GM12892 (cell line): Measurements from ENCODE around the gene ANOS1. TPM values are rescaled to one million over a fixed set of nuclear protein-coding genes. Genes with fewer than 3 reads are reported as not detected.
"Not testable (repeated sequence)": the region's sequence is repeated elsewhere in the genome, so short reads cannot be mapped to it uniquely, and the experiment has no call there.

Source experiments
- DNase-seq: peaks from one replicate; pipeline ENCODE4 v3.0.0; 2011; ENCODE audit not compliant: insufficient read length
- FAIRE-seq: peaks from 2 replicates; lab custom pipeline; 2011; peaks lifted over from hg19 to GRCh38; lab: Jason Lieb, UNC
- POLR2A ChIP-seq: IDR thresholded peaks from 2 replicates; pipeline ENCODE4 v1.6.1; 2011; ENCODE audit warnings: low read depth, low read length, control low read depth
- POLR2AphosphoS5 ChIP-seq: IDR thresholded peaks from 2 replicates; pipeline ENCODE4 v1.6.1; 2011; ENCODE audit warnings: low read depth, low read length, control low read depth
- TAF1 ChIP-seq: IDR thresholded peaks from 2 replicates; pipeline ENCODE4 v1.6.1; 2011; ENCODE audit warnings: low read depth, mild to moderate bottlenecking, control low read depth, low read length, borderline replicate concordance
- polyA plus RNA-seq: library from polyadenylated mRNA; unstranded; fragments of >200 nt; gene quantifications from one replicate; pipeline ENCODE4 v1.2.1, GENCODE V29; 2012; ENCODE audit warnings: missing spikeins, inconsistent platforms; ENCODE audit not compliant: missing spikeins

Gene ANOS1
- not detected for polyA plus RNA-seq

DNA sequence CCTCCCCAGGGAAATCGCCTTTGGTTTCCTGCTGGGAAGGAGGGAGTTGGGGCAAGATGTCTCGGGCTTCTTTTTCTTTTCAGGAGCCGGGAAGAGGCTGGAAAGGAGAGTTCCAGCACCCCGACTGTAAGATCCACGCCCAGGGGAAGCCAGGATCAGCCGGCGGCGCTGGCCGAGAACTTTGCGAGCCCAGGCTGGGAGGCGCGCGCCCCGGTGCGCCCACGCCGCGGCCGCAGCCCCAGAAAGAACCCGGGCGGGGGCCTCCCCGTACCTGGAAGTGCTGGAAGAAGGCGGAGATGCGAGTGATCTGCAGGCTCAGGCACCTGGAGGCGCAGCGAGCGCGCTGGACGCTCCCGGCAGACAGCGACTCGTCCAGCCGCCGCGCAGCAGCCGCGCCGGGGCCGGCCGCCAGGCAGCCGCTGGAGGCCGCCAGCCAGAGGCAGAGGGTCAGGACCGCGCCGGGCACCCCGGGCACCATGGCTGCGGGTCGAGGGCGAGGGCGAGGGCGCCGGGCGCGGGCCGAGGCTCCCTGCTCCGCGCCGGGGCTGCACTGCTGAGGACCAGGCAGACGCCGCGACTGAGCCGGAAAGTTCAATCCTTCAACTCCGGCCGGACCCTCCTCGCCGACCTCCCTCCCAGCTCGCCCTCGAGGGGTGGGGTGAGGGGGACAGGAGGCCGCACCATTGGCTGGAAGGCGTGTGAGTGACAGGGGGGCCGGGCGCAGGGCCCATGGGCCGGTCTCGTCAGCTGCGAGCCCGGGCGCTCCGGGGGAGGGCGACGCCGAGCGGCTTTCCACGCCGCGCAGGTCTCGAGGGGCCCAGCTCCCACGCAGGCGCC is at the start of gene ANOS1:
ANOS1 (minus strand) TSS at position 579 of the 837 bp plus-strand sequence; CDS start at position 478, 101 bp downstream.
- TF ChIP-seq POLR2A (no peak), POLR2AphosphoS5 (no peak), TAF1 (no peak)
- no peak for DNase-seq
- FAIRE-seq: no peak

DNA sequence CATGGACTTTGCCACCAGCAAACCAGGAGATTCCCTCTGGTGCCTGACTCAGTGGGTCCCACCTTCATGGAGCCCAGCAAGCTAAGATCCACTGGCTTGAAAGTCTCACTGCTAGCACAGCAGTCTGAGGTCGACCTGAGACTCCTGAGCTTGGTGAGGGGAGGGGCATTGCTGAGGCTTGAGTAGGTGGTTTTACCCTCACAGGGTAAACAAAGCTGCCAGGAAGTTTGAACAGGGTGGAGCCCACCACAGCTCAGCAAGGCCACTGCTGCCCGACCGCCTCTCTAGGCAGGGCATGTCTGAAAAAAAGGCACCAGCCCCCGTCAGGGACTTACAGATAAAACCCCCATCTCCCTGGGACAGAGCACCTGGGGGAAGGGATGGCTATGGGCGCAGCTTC is 41.2 kb upstream of the ANOS1 start:
- no peak for FAIRE-seq
- no peak for DNase-seq
- TF ChIP-seq POLR2A (no peak), TAF1 (no peak), POLR2AphosphoS5 (no peak)

DNA sequence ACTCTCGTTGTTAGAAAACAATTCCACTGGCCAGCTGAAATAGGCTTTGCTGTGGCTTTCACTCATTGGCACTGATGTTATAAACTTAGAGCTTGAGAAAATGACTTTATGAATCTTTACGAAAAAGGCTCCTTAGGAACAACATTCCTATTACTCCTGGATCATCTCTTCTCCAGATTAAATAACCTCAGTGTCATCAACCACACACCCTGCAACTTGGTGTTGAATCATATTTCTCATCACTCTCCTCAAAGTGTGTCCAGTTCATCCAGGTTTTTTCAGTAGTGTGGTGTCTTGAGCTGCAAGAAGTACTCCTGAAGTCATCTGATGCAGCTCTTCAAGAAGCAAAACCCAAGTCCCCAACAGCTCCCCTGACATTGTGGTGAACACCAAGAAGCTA is 28.1 kb upstream of the ANOS1 start:
- TF ChIP-seq POLR2A (no peak), POLR2AphosphoS5 (no peak), TAF1 (no peak)
- no peak for DNase-seq
- FAIRE-seq: no peak

DNA sequence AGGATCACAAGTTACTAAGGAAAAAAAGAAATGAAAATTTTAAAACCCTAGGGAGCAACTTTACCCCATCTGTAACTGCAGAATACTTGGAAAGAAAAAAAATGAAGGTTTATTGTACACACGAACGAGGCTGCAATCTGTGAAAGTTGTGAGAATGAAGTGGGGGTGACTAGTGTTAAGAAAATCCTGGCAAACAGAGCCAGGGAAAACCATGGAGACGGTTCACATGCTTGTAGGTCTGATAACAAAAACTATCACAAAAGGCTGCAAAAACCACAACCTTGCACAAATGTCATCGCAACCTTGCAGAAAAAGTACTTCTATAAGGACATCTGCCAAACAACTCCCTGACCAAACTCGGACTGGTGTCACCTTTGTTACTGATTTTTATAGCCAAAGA is 26.8 kb upstream of the ANOS1 start:
- not testable (repeated sequence) for DNase-seq, FAIRE-seq

DNA sequence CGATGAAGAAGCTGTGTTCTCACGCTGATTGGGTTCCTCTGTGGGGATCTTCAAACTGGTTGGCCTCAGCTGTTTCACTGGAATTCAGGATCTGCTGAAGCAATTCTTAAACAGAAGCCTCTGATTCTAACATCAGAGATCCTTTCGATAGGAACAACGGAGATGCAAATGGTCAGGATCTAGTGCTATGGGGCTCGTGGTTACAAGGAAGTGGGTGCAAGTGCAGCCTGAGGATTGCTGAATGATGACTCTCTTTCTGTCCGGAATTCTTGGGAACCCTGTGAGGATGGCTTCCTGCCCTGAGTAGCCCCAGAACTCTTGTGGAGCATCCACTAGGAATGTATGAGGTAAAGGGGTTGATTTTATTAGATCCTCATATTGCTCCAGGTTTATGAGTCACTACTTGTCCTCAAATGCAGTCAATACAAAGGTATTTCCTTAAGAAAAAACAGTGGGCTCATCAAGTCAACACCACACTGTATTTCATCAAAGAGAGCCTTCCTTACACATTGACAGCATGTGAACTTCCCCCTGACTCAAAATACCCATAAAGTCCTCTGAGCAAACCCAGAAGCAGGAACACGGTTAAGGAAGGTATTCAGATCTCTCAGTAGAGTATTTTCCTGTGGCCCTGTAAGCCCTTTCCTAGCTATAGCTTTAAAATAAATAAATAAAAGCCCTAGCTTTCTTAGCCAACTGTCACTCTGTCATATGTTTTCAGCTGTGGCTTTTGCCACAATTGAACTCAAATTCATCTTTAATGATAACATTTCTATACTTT is 25.9 kb upstream of the ANOS1 start:
- peak; percentile 33 for FAIRE-seq
- DNase-seq: not testable (repeated sequence)

DNA sequence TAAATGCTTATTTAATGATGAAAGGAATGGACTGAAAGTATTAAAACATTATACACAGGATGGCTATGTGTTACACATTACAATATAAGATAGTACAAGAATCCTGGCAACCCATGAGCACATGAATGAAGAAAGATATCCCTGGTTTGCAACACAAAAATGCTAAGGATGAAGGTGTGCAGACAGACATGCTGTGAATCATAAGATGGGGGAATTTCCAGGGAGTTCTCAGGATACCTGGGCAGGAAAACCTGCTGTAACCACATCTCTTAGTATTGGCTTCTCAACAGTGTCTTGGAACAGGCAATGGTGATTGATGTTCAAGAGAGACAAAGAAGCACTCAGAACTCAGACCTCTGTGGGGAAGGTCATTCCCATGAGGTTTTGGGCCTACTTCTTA is 23.9 kb upstream of the ANOS1 start:
- no peak for TF ChIP-seq POLR2A
- no peak for TF ChIP-seq TAF1
- TF ChIP-seq POLR2AphosphoS5: no peak
- FAIRE-seq: no peak
- no peak for DNase-seq

GRCh38 chrX:8755116-8755515 is 23.2 kb upstream of the ANOS1 start:
- DNase-seq (no peak), FAIRE-seq (no peak)
- TF ChIP-seq TAF1 (no peak), POLR2A (no peak), POLR2AphosphoS5 (no peak)

DNA sequence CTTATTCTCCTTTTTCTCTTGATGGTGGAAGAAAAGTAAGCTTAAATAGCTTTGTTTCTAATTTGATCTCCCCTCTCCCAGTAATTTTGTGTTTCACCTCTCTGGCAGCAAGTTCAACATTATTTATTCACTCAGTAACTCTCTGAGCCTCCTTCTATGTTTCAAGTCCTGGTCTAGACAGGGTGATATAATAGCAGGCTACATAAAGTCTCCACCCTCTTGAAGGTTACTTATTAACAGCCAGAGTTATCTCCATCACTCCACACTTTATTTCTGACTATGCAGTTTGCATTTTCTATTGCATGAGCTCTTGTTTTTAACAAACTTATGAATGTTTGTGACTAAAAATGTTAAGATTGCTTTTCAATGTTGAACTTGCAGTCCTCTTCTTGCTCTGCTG is 17.8 kb upstream of the ANOS1 start:
- FAIRE-seq: no peak
- no peak for DNase-seq
- TF ChIP-seq POLR2AphosphoS5: no peak

GRCh38 chrX:8748855-8749254 is 16.9 kb upstream of the ANOS1 start:
- TF ChIP-seq POLR2AphosphoS5: no peak
- no peak for TF ChIP-seq TAF1
- no peak for TF ChIP-seq POLR2A
- FAIRE-seq (peak; percentile 46), DNase-seq (no peak)

- no peak for TF ChIP-seq TAF1
- no peak for TF ChIP-seq POLR2A
- no peak for TF ChIP-seq POLR2AphosphoS5
- DNase-seq: no peak
- FAIRE-seq: peak; percentile 70
Measured at GRCh38 chrX:8743126-8743732, 11.3 kb upstream of the ANOS1 start.

GRCh38 chrX:8741981-8742380 is 10.0 kb upstream of the ANOS1 start:
- no peak for TF ChIP-seq POLR2AphosphoS5
- no peak for TF ChIP-seq POLR2A
- no peak for TF ChIP-seq TAF1
- FAIRE-seq: no peak
- DNase-seq: no peak

DNA sequence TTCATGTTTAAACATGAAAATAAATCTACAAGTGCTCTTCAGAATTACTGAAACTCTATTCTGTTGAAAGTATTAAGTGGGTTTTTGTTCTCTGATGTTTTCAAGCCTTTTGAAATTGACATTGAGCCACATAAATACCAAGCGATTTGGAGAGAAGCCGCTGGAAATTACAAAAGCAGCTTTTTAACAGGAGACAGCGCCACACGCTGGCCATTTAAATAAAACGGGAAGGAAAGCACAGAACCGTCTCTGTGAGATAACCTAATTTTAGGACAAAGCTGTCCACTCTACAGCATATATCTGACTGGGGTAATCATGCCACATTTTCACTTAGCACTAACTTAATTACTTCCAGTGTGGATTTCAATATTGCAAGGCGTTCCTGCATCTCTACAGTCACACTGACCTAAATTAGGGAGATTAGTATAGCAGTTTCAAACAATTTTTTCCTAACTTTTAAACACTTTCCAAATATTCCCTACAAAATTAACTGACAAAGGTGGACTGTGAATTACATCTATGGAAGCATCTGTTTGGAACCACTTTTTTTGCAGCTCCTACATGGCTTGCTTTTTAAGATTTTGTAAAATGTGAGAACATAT is 6.8 kb upstream of the ANOS1 start:
- peak; percentile 56 for FAIRE-seq
- no peak for DNase-seq

More for the DNA sequence above, 6.8 kb upstream of the ANOS1 start:
- TF ChIP-seq TAF1 (no peak), POLR2AphosphoS5 (no peak), POLR2A (no peak)
